Loucy (cell line): ENCODE results near the gene CLSTN2.

Source experiments
- H2AFZ ChIP-seq: fragments of 200-600 bp; sonication (generic); 2 replicates; pipeline ENCODE4 v1.6.0; 2016; ENCODE audit warnings: antibody characterized with exemption, mild to moderate bottlenecking, low read length, moderate library complexity
- H3F3A ChIP-seq: fragments of 200-600 bp; 2 replicates; pipeline ENCODE4 v1.6.0; 2016; ENCODE audit warnings: antibody characterized with exemption, low read depth, mild to moderate bottlenecking
- H3K27me3 ChIP-seq: fragments of 200-600 bp; sonication (generic); 2 replicates; pipeline ENCODE4 v1.6.1; 2014; ENCODE audit warnings: low read length, mild to moderate bottlenecking; ENCODE audit not compliant: insufficient read depth, poor library complexity, severe bottlenecking
- H3K36me3 ChIP-seq: fragments of 200-600 bp; sonication (generic); 2 replicates; pipeline ENCODE4 v1.6.1; 2016; ENCODE audit warnings: low read length; ENCODE audit not compliant: insufficient read depth
- H3K4me1 ChIP-seq: fragments of 200-600 bp; sonication (generic); 2 replicates; pipeline ENCODE4 v1.5.1; 2014; ENCODE audit warnings: low read length, mild to moderate bottlenecking; ENCODE audit not compliant: insufficient read depth, poor library complexity, severe bottlenecking
- H3K4me2 ChIP-seq: fragments of 200-600 bp; sonication (generic); 2 replicates; pipeline ENCODE4 v1.6.0; 2014; ENCODE audit warnings: antibody characterized with exemption, low read length, low read depth, mild to moderate bottlenecking; ENCODE audit not compliant: poor library complexity, severe bottlenecking
- H3K4me3 ChIP-seq: fragments of 200-600 bp; sonication (generic); 2 replicates; pipeline ENCODE4 v1.5.1; 2014; ENCODE audit warnings: low read length, mild to moderate bottlenecking, mixed read lengths; ENCODE audit not compliant: poor library complexity, severe bottlenecking
- H3K79me2 ChIP-seq: fragments of 200-600 bp; sonication (generic); 2 replicates; pipeline ENCODE4 v1.6.1; 2014; ENCODE audit warnings: low read length; ENCODE audit not compliant: insufficient read depth
- H3K9ac ChIP-seq: fragments of 200-600 bp; sonication (generic); 2 replicates; pipeline ENCODE4 v1.6.0; 2014; ENCODE audit warnings: mild to moderate bottlenecking, low read depth, low read length, moderate library complexity; ENCODE audit not compliant: poor library complexity, severe bottlenecking
- H3K9me2 ChIP-seq: fragments of 200-600 bp; sonication (generic); replicated peaks from 2 replicates; pipeline ENCODE4 v1.6.1; 2016; ENCODE audit warnings: low read depth, low read length, mixed read lengths
- H3K9me3 ChIP-seq: fragments of 200-600 bp; sonication (generic); 2 replicates; pipeline ENCODE4 v1.6.1; 2014; ENCODE audit warnings: mild to moderate bottlenecking, antibody characterized with exemption, low read length, low read depth; ENCODE audit not compliant: insufficient read depth
- H4K20me1 ChIP-seq: fragments of 200-600 bp; sonication (generic); 2 replicates; pipeline ENCODE4 v1.6.0; 2014; ENCODE audit warnings: antibody characterized with exemption, low read length, mild to moderate bottlenecking; ENCODE audit not compliant: insufficient read depth, poor library complexity, severe bottlenecking
- CTCF ChIP-seq: fragments of 200-600 bp; sonication (generic); conservative IDR thresholded peaks from 2 replicates; pipeline ENCODE4 v1.5.1; 2014; ENCODE audit warnings: mild to moderate bottlenecking, antibody characterized with exemption, low read length
- EZH2phosphoT487 ChIP-seq: fragments of 200-600 bp; IDR thresholded peaks from 2 replicates; pipeline ENCODE4 v1.6.1; 2018; ENCODE audit warnings: antibody characterized with exemption, mild to moderate bottlenecking, moderate library complexity, borderline replicate concordance

The CLSTN2 gene

DNA sequence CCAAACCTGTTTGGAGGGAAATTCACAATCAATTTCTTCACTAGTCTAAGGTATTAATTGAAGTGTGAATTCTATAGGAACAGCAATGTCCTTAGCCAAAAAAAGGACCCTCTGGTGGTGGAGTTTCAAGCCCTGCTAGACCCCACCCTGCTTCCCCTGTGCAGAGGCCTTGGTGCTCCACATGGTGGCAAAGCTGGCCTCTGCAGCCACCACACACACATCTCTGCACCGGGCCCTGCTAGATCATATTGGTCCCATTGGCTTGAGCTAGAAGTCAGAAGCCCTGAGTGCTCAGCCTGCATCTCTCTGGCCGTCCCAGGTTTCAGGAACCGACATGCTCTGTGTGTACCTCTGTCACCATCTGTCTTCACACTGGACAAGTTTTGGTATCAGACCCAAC is 522.0 kb downstream of the CLSTN2 start:
- Histone ChIP-seq H4K20me1 (no peaks in the 10 kb centered on the region), H3K27me3 (no peaks in the 10 kb centered on the region), H3F3A (no peaks in the 10 kb centered on the region), H3K79me2 (no peaks in the 10 kb centered on the region), H3K4me3 (no peak overlapping the region), H3K4me1 (no peaks in the 10 kb centered on the region), H2AFZ (no peak overlapping the region), H3K9me3 (no peaks in the 10 kb centered on the region), H3K36me3 (no peaks in the 10 kb centered on the region), H3K9ac (no peak overlapping the region), H3K9me2 (no peaks in the 10 kb centered on the region), H3K4me2 (no peak overlapping the region)
- TF ChIP-seq EZH2phosphoT487 (no peak), CTCF (no peak)

DNA sequence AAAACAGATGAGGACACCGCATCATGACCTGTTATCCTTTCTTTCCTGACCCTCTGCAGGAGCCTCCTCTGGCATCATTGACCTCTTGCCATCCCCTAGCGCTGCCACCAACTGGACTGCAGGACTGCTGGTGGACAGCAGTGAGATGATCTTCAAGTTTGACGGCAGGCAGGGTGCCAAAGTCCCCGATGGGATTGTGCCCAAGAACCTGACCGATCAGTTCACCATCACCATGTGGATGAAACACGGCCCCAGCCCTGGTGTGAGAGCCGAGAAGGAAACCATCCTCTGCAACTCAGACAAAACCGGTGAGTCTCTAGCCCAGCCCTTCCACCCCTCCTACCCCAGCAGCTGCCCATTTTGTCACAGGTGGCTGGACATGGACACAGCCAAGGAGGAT is 524.5 kb downstream of the CLSTN2 start:
- TF ChIP-seq EZH2phosphoT487 (no peak), CTCF (no peak)
- Histone ChIP-seq H3K27me3 (no peaks in the 10 kb centered on the region), H2AFZ (no peak overlapping the region), H3K36me3 (no peaks in the 10 kb centered on the region), H3K4me2 (no peak overlapping the region), H3K4me1 (no peaks in the 10 kb centered on the region), H3F3A (no peaks in the 10 kb centered on the region), H3K9me3 (no peaks in the 10 kb centered on the region), H3K9ac (no peak overlapping the region), H3K79me2 (no peaks in the 10 kb centered on the region), H3K4me3 (no peak overlapping the region), H4K20me1 (no peaks in the 10 kb centered on the region), H3K9me2 (no peaks in the 10 kb centered on the region)

GRCh38 chr3:140461250-140461649 is 526.3 kb downstream of the CLSTN2 start:
- TF ChIP-seq EZH2phosphoT487, result no peak
- TF ChIP-seq CTCF, result no peak
- H3K9me2 ChIP-seq, result no peaks in the 10 kb centered on the region
- H3K79me2 ChIP-seq, result no peaks in the 10 kb centered on the region
- H2AFZ ChIP-seq, result no peak overlapping the region
- H3F3A ChIP-seq, result no peaks in the 10 kb centered on the region
- no peak overlapping the region for H3K9ac ChIP-seq
- no peak overlapping the region for H3K4me2 ChIP-seq
- H3K9me3 ChIP-seq, result no peaks in the 10 kb centered on the region
- no peaks in the 10 kb centered on the region for H4K20me1 ChIP-seq
- H3K4me3 ChIP-seq, result no peak overlapping the region
- H3K27me3 ChIP-seq, result no peaks in the 10 kb centered on the region
- no peaks in the 10 kb centered on the region for H3K4me1 ChIP-seq
- no peaks in the 10 kb centered on the region for H3K36me3 ChIP-seq
